ENCODE results near the gene PNKD.
A peak's percentile ranks its signal among the peaks of the same experiment; 100 is the strongest.

The PNKD gene, protein sequence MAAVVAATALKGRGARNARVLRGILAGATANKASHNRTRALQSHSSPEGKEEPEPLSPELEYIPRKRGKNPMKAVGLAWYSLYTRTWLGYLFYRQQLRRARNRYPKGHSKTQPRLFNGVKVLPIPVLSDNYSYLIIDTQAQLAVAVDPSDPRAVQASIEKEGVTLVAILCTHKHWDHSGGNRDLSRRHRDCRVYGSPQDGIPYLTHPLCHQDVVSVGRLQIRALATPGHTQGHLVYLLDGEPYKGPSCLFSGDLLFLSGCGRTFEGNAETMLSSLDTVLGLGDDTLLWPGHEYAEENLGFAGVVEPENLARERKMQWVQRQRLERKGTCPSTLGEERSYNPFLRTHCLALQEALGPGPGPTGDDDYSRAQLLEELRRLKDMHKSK

DNA sequence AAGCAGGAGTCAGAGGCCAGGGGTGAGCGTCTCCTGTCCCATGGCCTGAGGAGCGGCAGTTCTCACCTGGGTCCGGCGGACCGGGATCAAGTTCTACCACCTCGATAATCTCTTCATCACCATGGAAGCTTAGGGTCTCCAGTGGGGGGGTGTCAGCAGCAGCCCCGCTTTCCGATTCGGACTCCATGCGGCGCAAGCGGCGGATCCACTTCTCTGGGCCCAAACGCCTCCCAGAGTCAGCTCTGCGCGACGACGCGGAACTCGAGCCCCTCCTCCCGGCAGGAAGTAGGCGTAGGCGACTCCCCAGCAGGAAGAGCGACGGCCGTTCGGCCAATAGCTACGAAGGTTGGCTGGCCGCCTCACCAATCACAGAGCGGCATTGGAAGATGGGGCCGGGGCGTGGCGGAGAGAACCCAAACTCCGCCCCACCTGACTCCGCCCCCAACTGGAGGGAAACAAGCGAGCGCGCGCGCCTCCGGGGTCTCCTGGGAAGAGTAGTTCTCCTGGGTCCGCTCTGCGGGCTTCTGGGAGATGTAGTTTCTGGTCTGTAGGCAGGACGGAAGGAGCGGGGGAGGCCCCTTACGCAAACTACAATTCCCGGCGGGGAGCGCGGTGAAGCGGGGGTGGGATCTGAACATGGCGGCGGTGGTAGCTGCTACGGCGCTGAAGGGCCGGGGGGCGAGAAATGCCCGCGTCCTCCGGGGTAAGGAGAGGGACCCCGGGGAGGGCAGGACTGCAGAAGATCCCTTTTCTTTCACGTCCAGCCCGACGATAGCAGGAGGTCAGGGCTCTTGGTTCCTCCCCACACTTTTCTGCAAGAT, at the start of gene PNKD, which contains the start of gene AAMP:
Gene PNKD, plus strand, starts transcription at position 620 of the 821 bp plus-strand sequence. Its CDS starts 17 bp downstream, at position 637.
Gene AAMP, minus strand, starts transcription at position 238 of the 821 bp plus-strand sequence. Its CDS starts 51 bp downstream, at position 187.
- peak; percentile 100 for DNase-seq (ENCODE audit: low read depth in 1 of 2, low spot score in 1 of 2)

DNA sequence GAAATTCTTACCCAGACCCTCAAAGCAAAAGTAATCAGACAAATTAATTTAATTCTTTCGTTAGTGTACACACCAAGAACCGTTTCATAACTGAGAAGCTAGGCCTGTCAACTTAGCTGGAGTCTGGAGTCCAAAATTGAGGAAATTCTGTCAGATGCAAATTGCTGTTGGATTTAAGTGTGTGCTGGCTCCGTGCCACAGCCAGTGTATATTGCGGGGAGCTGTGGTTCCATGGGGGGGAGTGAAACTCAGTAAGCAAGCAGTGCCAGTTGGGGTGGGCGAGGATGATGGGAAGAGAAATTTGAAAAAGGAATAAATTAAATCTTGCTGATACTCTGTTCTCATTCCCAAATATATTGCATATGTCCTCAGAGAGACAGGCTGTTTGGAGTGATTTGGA, 49.3 kb upstream of the PNKD start:
- no peak for DNase-seq (ENCODE audit: low read depth in 1 of 2, low spot score in 1 of 2)

DNA sequence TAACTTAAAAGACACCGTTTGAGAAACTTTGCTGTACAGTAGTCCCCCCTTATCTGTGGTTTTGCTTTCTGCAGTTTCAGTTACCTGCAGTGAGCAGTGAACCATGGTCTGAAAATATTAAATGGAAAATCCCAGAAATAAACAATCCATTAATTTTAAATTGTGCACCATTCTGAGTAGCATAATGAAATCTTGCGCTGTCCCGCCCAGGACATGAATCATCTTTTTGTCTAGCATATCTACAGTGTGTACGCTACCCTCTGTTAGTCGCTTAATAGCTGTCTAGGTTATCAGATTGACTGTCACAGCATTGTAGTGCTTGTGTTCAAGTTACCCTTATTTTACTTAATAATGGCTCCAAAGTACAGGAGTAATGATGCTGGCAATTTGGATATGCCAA, 47.3 kb upstream of the PNKD start:
- no peak for DNase-seq (ENCODE audit: low read depth in 1 of 2, low spot score in 1 of 2)

DNA sequence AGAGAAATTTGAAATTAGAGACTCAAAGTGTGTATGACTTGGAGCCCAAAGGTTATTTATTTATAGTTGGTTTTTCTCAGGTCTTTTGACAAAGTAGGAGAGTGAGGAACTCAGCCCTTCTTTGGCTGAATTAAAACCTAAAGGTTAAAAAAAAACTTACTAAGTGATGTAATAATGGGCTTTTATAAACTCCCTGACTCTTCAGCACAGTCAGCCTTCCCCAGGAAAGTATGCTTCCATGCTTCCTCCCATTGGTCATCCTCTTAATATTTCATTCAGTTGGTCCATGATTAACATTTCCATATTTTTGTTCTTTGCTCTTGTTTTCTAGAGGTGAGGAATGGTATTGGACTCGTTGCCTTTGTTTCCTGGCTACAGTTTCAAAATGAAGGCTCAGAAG, 46.1 kb upstream of the PNKD start:
- no peak for DNase-seq (ENCODE audit: low read depth in 1 of 2, low spot score in 1 of 2)

DNA sequence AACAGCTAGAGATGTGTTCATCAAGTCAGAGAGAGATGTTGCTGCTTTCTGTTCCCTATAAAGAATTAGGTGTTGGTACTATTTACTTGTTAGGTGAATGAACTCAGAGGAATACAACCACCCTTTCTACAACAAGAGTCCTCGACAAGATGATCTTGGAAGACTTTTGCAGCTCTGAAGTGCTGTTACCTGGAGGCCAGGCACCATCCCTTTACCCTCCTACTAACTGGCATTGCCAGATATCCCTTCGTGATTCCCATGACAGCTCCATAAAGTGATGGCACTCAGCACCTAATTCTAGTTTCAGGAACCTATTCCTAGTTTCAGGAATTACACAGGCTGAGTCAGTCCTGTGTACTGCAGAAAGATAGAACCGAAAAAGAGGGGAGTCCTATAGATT, 43.4 kb upstream of the PNKD start:
- DNase-seq (ENCODE audit: low read depth in 1 of 2, low spot score in 1 of 2): no peak

DNA sequence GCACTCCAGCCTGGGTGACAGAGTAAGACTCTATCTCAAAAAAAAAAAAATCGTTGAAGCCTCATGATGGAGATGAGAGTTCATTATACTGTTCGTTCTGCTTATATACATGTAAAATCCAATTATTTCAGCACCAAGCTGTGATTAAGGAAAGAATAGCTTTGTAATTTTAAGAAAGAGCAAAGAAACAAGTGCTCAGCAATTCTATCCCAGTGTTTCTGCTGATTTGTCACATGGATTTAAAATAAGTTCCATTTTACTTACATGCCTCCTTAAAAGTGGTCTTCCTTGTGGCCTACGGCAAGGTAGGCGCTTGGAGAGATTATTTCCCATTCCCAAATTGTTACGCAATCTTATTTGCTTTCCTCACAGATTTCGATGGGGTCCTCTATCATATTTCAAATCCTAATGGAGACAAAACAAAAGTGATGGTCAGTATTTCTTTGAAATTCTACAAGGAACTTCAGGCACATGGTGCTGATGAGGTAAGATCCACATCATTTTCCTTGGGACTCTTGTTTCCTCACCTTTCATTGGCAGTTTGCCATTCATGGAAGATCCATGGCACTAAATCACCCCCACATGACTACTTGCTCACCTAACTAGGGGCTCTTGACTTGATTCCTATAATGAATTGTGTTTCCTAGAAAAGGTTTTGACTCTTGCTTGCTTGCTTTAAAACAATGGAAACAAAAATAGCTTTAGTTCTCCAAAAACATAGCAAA, 41.8 kb upstream of the PNKD start:
- no peak for DNase-seq (ENCODE audit: low read depth in 1 of 2, low spot score in 1 of 2)

DNA sequence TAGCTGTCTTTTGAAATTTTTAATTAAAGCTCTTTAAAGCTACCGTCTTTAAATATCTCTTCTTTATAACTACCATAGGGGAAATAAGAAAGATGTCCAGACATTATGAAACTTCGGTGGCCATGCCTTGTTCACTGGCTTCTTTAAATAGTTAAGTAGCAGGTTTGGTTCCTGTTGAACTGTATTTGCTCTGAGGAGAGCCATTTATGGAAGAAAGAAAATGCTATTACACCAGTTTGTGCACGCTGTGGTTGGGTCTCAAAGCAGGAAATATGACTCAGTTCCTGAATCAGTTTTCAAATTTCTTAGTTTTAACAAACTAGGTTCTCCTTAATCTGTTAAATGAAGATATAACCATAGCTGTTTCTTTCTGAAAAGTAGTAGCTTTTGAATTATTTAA, 41.1 kb upstream of the PNKD start:
- DNase-seq (ENCODE audit: low read depth in 1 of 2, low spot score in 1 of 2): no peak

DNA sequence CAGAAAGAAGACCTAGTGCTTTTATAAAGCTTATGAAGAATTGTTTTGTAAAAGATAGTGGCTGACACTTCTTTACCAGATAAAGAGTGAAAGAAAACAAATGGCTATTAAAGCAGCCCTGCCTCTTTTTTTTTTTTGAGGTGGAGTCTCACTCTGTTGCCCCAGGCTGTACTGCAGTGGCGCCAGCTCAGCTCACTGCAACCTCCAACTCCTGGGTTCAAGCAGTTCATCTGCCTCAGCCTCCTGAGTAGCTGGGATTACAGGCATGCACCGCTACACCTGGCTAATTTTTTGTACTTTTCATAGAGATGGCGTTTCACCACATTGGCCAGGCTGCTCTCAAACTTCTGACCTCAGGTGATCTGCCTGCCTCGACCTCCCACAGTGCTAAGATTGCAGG, 40.5 kb upstream of the PNKD start:
- DNase-seq (ENCODE audit: low read depth in 1 of 2, low spot score in 1 of 2): no peak

DNA sequence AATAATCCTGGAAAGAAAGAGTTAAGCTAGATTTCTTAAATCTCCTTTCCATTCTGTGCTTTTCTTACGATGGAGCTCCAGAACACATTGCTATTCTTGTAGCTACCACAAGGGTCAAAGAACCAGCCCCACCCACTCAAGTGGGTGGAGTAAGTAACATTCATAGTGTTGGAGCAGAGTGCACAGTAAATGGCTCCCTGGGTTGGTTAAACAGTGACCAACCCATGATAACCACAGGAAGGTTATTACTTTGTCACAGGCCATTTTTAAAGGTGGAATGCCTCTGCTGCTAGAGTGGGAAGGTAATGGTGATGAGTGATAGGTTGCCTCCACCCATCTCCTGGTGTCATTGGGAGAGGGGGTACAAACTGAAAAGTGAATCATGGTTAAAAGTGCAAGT, 39.4 kb upstream of the PNKD start:
- no peak for DNase-seq (ENCODE audit: low read depth in 1 of 2, low spot score in 1 of 2)

DNA sequence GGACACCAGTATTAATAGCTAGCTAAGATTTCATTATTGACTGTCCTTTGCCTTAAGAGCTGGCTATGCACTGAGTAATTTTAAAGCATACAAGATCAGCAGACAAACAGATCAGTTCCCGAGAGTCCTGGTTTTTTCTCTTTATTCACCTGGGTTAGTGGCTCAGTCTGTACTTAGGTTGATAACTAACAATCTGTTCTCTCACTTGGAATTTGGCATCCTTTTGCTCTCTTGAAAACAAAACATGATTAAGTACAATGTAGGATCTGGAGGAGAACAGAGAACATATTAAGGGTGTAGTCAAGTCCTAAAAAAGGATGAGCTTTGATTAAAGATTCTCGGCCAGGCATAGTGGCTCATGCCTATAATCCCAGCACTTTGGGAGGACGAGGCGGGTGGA, 36.8 kb upstream of the PNKD start:
- no peak for DNase-seq (ENCODE audit: low read depth in 1 of 2, low spot score in 1 of 2)

DNA sequence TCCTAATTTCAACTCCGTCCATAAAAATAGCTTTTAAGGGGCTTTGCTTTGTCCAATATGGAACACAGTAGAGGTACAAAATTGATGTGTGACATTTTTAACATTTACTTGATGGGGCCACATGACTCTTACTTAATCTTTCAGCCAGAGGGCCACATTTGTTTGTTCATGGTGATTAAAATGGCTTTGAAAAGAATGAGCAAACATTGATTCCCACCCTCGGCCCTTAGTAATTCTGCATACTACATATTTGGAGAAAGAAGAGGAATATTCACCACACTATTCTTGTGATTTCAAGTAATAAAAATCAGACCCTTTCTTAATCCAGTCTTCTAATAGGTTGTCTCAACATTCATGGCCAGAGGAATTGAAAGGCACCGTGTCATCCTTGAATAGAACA, 35.8 kb upstream of the PNKD start:
- no peak for DNase-seq (ENCODE audit: low read depth in 1 of 2, low spot score in 1 of 2)

DNA sequence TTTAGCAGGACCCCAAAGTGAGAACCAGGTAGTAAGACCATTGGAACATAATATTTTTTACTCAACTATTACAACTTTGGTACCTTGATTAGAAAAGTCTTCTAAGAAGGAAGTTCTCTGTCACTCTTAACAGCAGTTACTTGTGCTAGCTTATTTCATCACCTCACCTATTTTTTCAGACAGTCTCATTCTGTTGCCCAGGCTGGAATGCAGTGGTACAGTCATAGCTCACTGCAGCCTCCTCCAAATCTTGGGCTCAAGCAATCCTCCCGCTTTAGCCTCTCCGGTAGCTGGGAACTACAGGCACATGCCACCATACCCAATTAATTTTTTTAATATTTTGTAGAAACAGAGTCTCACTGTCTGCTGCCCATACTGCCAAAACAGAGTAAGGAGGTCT, 35.3 kb upstream of the PNKD start:
- no peak for DNase-seq (ENCODE audit: low read depth in 1 of 2, low spot score in 1 of 2)

DNA sequence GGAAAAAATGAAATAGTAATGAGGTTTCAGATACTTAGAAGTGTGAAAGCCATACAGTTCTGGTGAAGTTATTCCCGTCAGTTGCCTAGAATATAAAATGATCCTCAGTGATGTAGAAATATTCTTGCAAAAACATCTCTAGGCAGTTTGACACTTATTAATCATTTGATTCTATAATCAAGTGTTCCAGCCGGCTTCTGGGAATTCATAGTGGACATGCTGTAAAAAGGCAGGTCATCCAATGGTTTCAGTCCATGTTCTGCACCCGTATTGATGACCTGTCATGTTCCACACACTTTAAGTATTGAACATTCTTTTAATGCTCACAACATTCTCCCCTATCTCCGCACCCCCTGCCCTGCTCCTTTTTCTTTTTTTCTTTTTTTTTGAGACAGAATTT, 33.5 kb upstream of the PNKD start:
- DNase-seq (ENCODE audit: low read depth in 1 of 2, low spot score in 1 of 2): no peak

DNA sequence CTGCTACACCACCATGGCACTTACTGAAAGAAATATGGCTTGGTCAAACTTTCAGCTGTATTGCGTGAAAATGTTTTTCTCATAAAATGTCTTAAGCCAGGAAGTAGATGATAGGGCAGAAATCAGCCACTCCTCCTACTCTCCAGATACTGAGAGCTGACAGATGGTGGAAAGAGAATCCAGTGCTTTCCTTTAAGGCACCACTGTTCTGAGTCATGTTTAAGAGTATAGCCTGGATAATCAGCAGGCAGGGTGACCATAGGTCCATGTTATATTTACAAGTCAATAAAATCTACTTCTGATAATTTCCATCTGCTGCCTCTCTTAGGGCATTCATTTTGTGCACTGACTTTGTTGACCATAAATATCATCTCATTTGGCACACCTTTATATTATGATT, 31.4 kb upstream of the PNKD start:
- no peak for DNase-seq (ENCODE audit: low read depth in 1 of 2, low spot score in 1 of 2)

DNA sequence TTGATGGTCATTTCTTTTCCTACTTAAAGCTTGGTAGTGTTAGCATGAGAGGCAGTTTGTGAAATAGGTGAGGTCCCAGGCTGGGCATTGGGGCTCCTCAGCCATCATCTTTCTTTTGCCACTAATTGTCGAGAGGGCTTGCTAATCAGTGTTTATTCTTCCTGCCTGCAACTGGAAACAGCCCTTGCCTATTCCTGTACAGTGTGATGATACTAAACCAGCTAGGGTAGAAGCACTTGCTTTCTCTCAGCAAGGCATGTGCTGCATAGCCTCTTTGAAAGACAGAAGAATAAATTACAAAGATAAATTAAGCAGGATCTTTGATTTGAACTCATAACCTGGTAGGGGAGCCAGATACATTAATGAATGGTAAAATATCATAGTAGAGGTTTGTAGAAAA, 26.1 kb upstream of the PNKD start:
- no peak for DNase-seq (ENCODE audit: low read depth in 1 of 2, low spot score in 1 of 2)

DNA sequence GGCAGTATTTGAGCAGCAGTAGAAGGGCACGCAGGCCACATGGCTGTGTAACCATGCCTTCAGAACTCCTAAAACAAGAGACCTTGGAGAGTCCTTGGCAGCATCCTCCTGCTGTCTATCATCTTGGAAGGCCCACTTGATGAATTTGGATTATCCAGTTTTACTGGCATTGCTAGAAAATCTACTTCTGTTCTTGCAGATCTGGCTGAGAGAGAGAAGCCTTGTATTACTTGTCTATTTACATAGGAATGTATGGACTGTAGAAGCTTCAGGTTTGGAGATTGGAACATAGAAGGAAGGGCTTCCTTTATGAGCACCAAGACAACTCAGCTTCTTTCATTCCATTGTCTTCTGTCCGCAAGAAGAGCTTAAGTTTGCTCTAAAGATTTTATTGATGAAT, 25.7 kb upstream of the PNKD start:
- DNase-seq (ENCODE audit: low read depth in 1 of 2, low spot score in 1 of 2): no peak

DNA sequence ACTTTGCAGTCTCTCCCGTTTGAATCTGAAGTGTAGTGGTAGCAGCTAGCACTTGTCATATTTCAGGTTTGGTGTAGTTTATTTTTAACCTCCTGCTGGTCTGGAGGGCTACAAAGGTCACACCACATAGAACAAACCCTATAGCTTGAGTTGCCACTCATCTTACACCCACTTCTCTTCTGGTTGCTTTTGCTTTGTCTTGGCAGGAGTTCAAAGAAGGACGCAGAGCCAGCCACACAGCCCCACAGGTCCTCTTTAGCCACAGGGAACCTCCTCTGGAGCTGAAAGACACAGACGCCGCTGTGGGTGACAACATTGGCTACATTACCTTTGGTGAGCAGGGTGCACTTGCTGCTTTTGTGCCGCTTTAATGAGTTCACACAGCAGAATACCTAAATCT, 25.1 kb upstream of the PNKD start:
- DNase-seq (ENCODE audit: low read depth in 1 of 2, low spot score in 1 of 2): no peak

DNA sequence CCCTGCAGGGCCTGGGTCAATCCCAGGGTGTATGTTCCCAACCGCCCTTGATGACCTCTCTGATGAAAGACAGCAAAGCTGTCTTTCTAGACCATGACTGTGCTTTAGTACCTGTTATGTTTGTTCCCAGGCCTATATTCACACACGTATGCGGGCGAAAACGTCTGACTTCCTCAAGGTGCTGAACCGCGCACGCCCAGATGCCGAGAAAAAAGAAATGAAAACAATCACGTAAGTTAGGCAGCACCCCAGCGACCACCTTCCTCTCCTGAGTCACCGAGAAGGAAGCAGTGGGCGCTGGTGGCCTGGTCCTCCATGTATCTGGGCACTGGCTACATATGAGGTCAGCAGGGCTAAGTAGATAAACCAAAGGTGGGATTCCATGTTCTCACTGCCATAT, 20.6 kb upstream of the PNKD start:
- DNase-seq (ENCODE audit: low read depth in 1 of 2, low spot score in 1 of 2): no peak

DNA sequence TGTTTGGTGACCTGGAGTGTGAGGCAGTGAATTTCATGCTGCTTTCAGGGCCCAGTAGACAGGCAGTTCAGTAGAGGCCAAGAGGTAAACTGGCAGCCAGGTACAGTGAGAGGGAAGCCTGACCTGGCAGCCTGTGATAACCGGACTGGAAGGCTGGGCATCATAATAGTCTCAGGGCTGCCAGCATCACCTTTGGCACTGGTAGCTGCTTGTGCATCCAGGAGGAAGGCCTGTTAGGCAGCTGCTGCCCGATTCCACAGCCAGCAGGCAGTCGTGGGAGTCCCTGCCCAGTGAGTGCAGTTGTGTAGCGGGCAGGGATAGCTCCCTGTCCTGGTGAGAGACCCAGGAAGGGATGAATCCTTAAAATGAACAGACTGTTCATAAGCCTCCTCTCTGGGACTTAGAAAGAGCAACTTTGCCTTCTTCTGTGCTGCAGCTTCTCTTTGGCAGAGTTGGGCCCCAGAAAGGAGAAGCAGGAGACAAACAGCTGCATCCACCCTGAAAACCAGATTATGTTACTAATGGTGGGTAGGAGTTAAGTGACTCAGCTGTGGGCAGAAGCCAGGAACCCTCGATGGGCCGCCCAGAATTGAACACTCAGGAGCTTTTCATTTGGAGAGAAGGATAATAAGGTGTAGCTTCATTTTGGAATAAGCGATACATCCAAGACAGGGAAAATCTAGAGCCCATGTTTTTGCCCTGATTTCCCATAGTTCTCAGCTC, 17.6 kb upstream of the PNKD start:
- no peak for DNase-seq (ENCODE audit: low read depth in 1 of 2, low spot score in 1 of 2)

DNA sequence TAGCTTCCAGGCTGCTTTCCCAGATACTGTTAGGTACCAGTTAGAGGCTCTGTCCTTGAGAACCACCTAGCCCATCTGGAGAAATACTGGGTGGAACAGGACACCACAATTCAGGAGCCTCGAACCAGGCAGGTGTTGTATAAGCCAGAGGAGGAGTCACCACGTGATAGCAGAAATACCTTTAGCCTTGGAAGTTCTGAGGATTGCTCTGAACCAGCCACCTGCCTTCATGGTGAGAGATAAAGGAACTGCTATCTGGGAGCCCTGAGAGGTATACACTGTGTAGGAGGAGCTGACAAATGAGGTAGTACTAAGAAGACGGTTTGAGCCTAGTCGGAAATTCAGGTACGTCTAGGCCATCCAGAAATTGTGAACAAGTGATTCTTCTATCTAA, 17.1 kb upstream of the PNKD start:
- no peak for DNase-seq (ENCODE audit: low read depth in 1 of 2, low spot score in 1 of 2)

DNA sequence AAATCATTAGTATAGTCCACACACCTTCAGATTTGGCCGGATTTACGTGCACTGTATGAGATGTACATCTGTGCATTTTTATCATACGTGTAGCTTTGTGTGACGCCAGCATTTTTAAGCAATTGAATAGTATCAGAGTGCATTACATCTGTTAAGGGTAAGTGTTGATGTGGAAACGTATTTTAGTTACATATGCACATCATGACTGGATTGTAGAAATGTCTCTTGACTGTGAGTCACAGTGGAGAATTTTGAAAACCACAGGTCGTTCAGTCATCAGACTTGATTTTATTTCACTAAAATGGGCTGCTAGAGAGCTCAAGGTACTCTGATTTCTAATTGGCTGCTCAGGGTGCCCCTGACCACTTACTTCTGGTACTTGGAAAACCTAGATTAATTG, 14.9 kb upstream of the PNKD start:
- DNase-seq (ENCODE audit: low read depth in 1 of 2, low spot score in 1 of 2): no peak
